Neural progenitor cell (in vitro differentiated cells): ENCODE results near the gene MRPL21. TPM values are rescaled to one million over a fixed set of nuclear protein-coding genes. Genes with fewer than 3 reads are reported as not detected.

Source experiments
- DNase-seq: peaks from one replicate; pipeline ENCODE4 v3.0.0-alpha.2; 2016; ENCODE audit warnings: low spot score
- H2AFZ ChIP-seq: fragments of 200-600 bp; sonication (generic); replicated peaks from 2 replicates; pipeline ENCODE4 v1.6.1; 2016; ENCODE audit warnings: antibody characterized with exemption
- H3F3A ChIP-seq: fragments of 200-600 bp; sonication (generic); 2 replicates; pipeline ENCODE4 v1.6.1; 2016; ENCODE audit warnings: antibody characterized with exemption, low read depth
- H3K27ac ChIP-seq: fragments of 200-600 bp; sonication (generic); 2 replicates; pipeline ENCODE4 v1.5.1; 2016; ENCODE audit warnings: mild to moderate bottlenecking
- H3K27me3 ChIP-seq: fragments of 200-600 bp; sonication (generic); 2 replicates; pipeline ENCODE4 v1.6.1; 2016; ENCODE audit warnings: mild to moderate bottlenecking, moderate library complexity
- H3K36me3 ChIP-seq: fragments of 200-600 bp; sonication (generic); 2 replicates; pipeline ENCODE4 v1.5.1; 2016
- H3K4me1 ChIP-seq: fragments of 200-600 bp; sonication (generic); 2 replicates; pipeline ENCODE4 v1.6.1; 2016; ENCODE audit warnings: mixed run types
- H3K4me2 ChIP-seq: fragments of 200-600 bp; sonication (generic); 2 replicates; pipeline ENCODE4 v1.6.1; 2016
- H3K4me3 ChIP-seq: fragments of 200-600 bp; sonication (generic); 2 replicates; pipeline ENCODE4 v1.5.1; 2016
- H3K79me2 ChIP-seq: fragments of 200-600 bp; sonication (generic); 2 replicates; pipeline ENCODE4 v1.6.1; 2016; ENCODE audit warnings: low read depth
- H3K9ac ChIP-seq: fragments of 200-600 bp; sonication (generic); 2 replicates; pipeline ENCODE4 v1.6.1; 2016
- H3K9me3 ChIP-seq: fragments of 200-600 bp; sonication (generic); 2 replicates; pipeline ENCODE4 v1.5.1; 2016; ENCODE audit warnings: low read depth
- H4K20me1 ChIP-seq: fragments of 200-600 bp; sonication (generic); 2 replicates; pipeline ENCODE4 v1.6.1; 2016; ENCODE audit warnings: low read depth
- H3K27ac Mint-ChIP-seq: 3 replicates; pipeline ENCODE4 v1.8.0; 2021; ENCODE audit warnings: mixed read lengths
- H3K27me3 Mint-ChIP-seq: 2 replicates; pipeline ENCODE4 v1.8.0; 2022; ENCODE audit warnings: low read depth, mild to moderate bottlenecking, inconsistent platforms, moderate library complexity, mixed read lengths; ENCODE audit not compliant: insufficient read depth
- H3K36me3 Mint-ChIP-seq: 3 replicates; pipeline ENCODE4 v1.8.0; 2021; ENCODE audit warnings: mixed read lengths
- H3K4me1 Mint-ChIP-seq: 3 replicates; pipeline ENCODE4 v1.8.0; 2021; ENCODE audit warnings: mixed read lengths
- H3K4me3 Mint-ChIP-seq: 3 replicates; pipeline ENCODE4 v1.8.0; 2021; ENCODE audit warnings: mild to moderate bottlenecking, moderate library complexity, mixed read lengths
- H3K9me3 Mint-ChIP-seq: 3 replicates; pipeline ENCODE4 v1.8.0; 2020; ENCODE audit warnings: mixed read lengths
- CTCF ChIP-seq: fragments of 200-600 bp; sonication (generic); IDR thresholded peaks from 2 replicates; pipeline ENCODE4 v1.5.1; 2017; ENCODE audit warnings: antibody characterized with exemption, mild to moderate bottlenecking
- EZH2 ChIP-seq: fragments of 200-600 bp; sonication (generic); IDR thresholded peaks from 2 replicates; pipeline ENCODE4 v1.6.1; 2017; ENCODE audit warnings: antibody characterized with exemption, mild to moderate bottlenecking, moderate library complexity
- EZH2phosphoT487 ChIP-seq: fragments of 200-600 bp; sonication (generic); IDR thresholded peaks from 2 replicates; pipeline ENCODE4 v1.6.1; 2017; ENCODE audit warnings: antibody characterized with exemption
- total RNA-seq: library from RNA; depleted of rRNA; stranded (reverse); fragments of >200 nt; gene quantifications from 2 replicates; pipeline ENCODE4 v1.2.3, GENCODE V29; 2015; ENCODE audit warnings: low replicate concordance

MRPL21 gene
- total RNA-seq, 1 donor from 2014 or later, result 32.3 TPM

- H3K4me1 ChIP-seq, result no peaks in the 10 kb centered on the region
- H3K36me3 ChIP-seq, result no peaks in the 10 kb centered on the region
- H3K9me3 ChIP-seq, result no peaks in the 10 kb centered on the region
- DNase-seq, result no peak
- Mint-ChIP-seq H3K9me3 (peaks cover 7% of the 10 kb centered on the region), H3K36me3 (peaks cover 23% of the 10 kb centered on the region), H3K4me1 (no peaks in the 10 kb centered on the region), H3K4me3 (no peak overlapping the region), H3K27ac (no peak overlapping the region), H3K27me3 (peaks cover 4% of the 10 kb centered on the region)
- TF ChIP-seq EZH2phosphoT487 (no peak), EZH2 (no peak), CTCF (no peak)
- no peak overlapping the region for H3K27ac ChIP-seq
- peaks cover 2% of the 10 kb centered on the region for H3K79me2 ChIP-seq
- H3F3A ChIP-seq, result no peaks in the 10 kb centered on the region
- no peaks in the 10 kb centered on the region for H3K27me3 ChIP-seq
- no peak overlapping the region for H2AFZ ChIP-seq
- H3K4me3 ChIP-seq, result no peak overlapping the region
- no peak overlapping the region for H3K9ac ChIP-seq
- H3K4me2 ChIP-seq, result no peak overlapping the region
- H4K20me1 ChIP-seq, result no peaks in the 10 kb centered on the region
Measured at GRCh38 chr11:68930991-68931855, 27.6 kb upstream of the MRPL21 start.

- Histone ChIP-seq H3K9ac (no peak overlapping the region), H3K4me3 (no peak overlapping the region), H3K9me3 (peaks cover 11% of the 10 kb centered on the region), H2AFZ (no peak overlapping the region), H3K27me3 (no peaks in the 10 kb centered on the region), H3F3A (no peaks in the 10 kb centered on the region), H3K4me2 (no peak overlapping the region), H3K79me2 (peaks cover 7% of the 10 kb centered on the region), H3K27ac (no peak overlapping the region), H3K4me1 (no peaks in the 10 kb centered on the region), H3K36me3 (peaks cover 4% of the 10 kb centered on the region), H4K20me1 (no peaks in the 10 kb centered on the region)
- no peak for DNase-seq
- H3K36me3 Mint-ChIP-seq, result peaks cover 32% of the 10 kb centered on the region
- no peaks in the 10 kb centered on the region for H3K4me1 Mint-ChIP-seq
- peaks cover 2% of the 10 kb centered on the region for H3K27me3 Mint-ChIP-seq
- peaks cover 16% of the 10 kb centered on the region for H3K9me3 Mint-ChIP-seq
- peak overlapping the region; percentile 14 for H3K4me3 Mint-ChIP-seq
- TF ChIP-seq EZH2phosphoT487, result no peak
- no peak for TF ChIP-seq CTCF
- TF ChIP-seq EZH2, result no peak
- H3K27ac Mint-ChIP-seq, result no peak overlapping the region
Measured at GRCh38 chr11:68929706-68930570, 26.3 kb upstream of the MRPL21 start.

GRCh38 chr11:68929135-68929534, 25.5 kb upstream of the MRPL21 start:
- no peak overlapping the region for H3K4me2 ChIP-seq
- H3K79me2 ChIP-seq, result peaks cover 7% of the 10 kb centered on the region
- Mint-ChIP-seq H3K4me1 (no peaks in the 10 kb centered on the region), H3K4me3 (no peak overlapping the region), H3K27me3 (no peaks in the 10 kb centered on the region), H3K9me3 (peaks cover 22% of the 10 kb centered on the region), H3K36me3 (peaks cover 40% of the 10 kb centered on the region), H3K27ac (no peak overlapping the region)
- H4K20me1 ChIP-seq, result no peaks in the 10 kb centered on the region
- H2AFZ ChIP-seq, result no peak overlapping the region
- H3K9ac ChIP-seq, result no peak overlapping the region
- DNase-seq, result no peak
- H3K27me3 ChIP-seq, result no peaks in the 10 kb centered on the region
- H3K27ac ChIP-seq, result no peak overlapping the region
- H3K9me3 ChIP-seq, result peaks cover 13% of the 10 kb centered on the region
- H3K36me3 ChIP-seq, result peaks cover 4% of the 10 kb centered on the region
- no peaks in the 10 kb centered on the region for H3K4me1 ChIP-seq
- TF ChIP-seq CTCF (no peak), EZH2phosphoT487 (no peak), EZH2 (no peak)
- H3F3A ChIP-seq, result no peaks in the 10 kb centered on the region
- no peak overlapping the region for H3K4me3 ChIP-seq
